ENCODE data around the gene PLA2G5.

- TF ChIP-seq TAF1 (IDR thresholded peaks at IDR 0.05; ENCODE audit: borderline replicate concordance, low read depth, low read length) = no peak
- TF ChIP-seq POLR2AphosphoS5 (IDR thresholded peaks at IDR 0.05; ENCODE audit: low read depth, low read length) = no peak
- TF ChIP-seq POLR2A (IDR thresholded peaks at IDR 0.05; ENCODE audit: low read depth, low read length) = no peak
Observed at GRCh38 chr1:20058531-20058930, 11.5 kb upstream of the PLA2G5 start.

Measured in GM12892 (cell line).